Left ventricle myocardium inferior (tissue), 1 donor: Measurements from ENCODE around the gene WNT7A. TPM values are rescaled to one million over a fixed set of nuclear protein-coding genes. Genes with fewer than 3 reads are reported as not detected.
A peak's percentile ranks its signal among the peaks of the same experiment; 100 is the strongest.

Experiments
- DNase-seq: peaks from one replicate; pipeline ENCODE4 v3.0.0-alpha.2; 2020
- H3K27ac ChIP-seq: fragments of 200-600 bp; replicated peaks from 2 replicates; pipeline ENCODE4 v1.8.0; 2021
- H3K27me3 ChIP-seq: fragments of 200-600 bp; 2 replicates; pipeline ENCODE4 v1.8.0; 2021; ENCODE audit warnings: low read depth
- H3K36me3 ChIP-seq: fragments of 200-600 bp; 2 replicates; pipeline ENCODE4 v1.8.0; 2021
- H3K4me1 ChIP-seq: fragments of 200-600 bp; 2 replicates; pipeline ENCODE4 v1.8.0; 2021
- H3K4me3 ChIP-seq: fragments of 200-600 bp; 2 replicates; pipeline ENCODE4 v1.8.0; 2021; ENCODE audit warnings: mild to moderate bottlenecking, moderate library complexity
- H3K9me3 ChIP-seq: fragments of 200-600 bp; replicated peaks from 2 replicates; pipeline ENCODE4 v1.8.0; 2021
- intact Hi-C: fragments of 100-400 bp; cut with micrococcal nuclease; formaldehyde crosslinking; loops from one replicate; pipeline ENCODE4 v1.11.0; 2022
- total RNA-seq: library from RNA; stranded (reverse); fragmentation: NEBNext Ultra II Directional; extraction: Animal tissue kit (Norgen Biotek cat#: 25700); gene quantifications from one replicate; pipeline ENCODE4 v1.2.1, GENCODE V29; 2021
- TF ChIP-seq, protein P1 (sequence below): fragments of 200-600 bp; IDR thresholded peaks from 2 replicates; pipeline ENCODE4 v1.8.0; 2021; ENCODE audit warnings: antibody characterized with exemption, mild to moderate bottlenecking, borderline replicate concordance
- donor health status: DM: no; HTN: yes; CAD: no; lungs with severe emphysema.

Gene WNT7A
- total RNA-seq, 1 donor from 2014 or later: not detected

DNA sequence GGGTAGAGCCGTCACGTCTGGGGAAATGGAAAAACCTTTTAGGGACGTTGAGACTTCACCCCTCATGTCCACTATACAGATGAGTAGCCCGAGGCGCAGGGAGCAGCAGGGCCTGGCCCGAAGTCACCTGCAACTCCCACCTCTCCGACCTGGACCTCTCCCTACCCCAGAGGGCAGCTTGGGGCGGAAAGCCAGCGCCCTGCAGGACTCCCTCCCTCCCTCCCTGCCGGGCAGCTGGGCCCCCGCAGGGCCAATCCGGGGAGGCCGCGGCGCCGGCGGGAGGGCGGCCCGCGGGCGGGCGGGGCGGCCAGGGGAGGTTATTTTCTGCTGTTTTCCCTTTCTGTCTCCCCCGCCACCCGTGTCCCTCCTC, 2.0 kb downstream of the WNT7A start:
- Histone ChIP-seq H3K27me3 (peaks cover 100% of the 10 kb centered on the region), H3K4me3 (peak overlapping the region; percentile 50), H3K4me1 (peaks cover 31% of the 10 kb centered on the region), H3K27ac (no peak overlapping the region), H3K9me3 (peaks cover 5% of the 10 kb centered on the region), H3K36me3 (no peaks in the 10 kb centered on the region)
- no peak for DNase-seq
- intact Hi-C loops: no loop called here
- TF ChIP-seq, protein P1, sequence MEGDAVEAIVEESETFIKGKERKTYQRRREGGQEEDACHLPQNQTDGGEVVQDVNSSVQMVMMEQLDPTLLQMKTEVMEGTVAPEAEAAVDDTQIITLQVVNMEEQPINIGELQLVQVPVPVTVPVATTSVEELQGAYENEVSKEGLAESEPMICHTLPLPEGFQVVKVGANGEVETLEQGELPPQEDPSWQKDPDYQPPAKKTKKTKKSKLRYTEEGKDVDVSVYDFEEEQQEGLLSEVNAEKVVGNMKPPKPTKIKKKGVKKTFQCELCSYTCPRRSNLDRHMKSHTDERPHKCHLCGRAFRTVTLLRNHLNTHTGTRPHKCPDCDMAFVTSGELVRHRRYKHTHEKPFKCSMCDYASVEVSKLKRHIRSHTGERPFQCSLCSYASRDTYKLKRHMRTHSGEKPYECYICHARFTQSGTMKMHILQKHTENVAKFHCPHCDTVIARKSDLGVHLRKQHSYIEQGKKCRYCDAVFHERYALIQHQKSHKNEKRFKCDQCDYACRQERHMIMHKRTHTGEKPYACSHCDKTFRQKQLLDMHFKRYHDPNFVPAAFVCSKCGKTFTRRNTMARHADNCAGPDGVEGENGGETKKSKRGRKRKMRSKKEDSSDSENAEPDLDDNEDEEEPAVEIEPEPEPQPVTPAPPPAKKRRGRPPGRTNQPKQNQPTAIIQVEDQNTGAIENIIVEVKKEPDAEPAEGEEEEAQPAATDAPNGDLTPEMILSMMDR: no peak

DNA sequence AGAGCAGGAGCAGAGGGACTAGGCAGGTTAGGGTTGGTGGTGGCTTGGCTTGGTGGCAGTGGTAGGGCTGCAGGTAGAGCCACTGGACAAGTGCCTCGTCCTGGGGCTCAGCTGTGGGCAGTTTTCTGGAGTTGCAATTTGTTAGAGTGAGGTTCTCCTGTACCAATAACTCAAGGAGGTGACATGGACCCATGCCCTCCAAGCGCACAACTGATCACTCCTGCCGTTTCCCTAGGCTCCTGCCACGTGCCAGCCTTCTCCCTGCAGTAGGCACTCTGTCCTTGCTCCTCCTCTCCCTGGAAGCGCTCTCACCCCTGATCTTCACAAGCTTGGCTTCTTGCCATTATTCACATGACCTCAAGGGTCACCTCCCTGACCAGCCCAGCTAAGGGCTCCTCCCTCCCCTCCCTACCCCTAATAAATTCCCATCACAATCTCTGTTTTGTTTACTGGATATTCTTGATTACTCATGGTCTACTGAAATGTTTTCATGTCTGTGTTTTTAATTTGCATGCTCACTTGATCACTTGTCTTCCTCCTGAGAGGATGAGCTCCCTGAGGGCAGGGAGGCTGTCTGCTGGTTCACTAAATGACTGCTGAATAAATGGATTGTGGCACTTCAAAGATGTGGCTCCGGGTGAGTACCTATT, 3.3 kb downstream of the WNT7A start:
- Histone ChIP-seq H3K9me3 (no peaks in the 10 kb centered on the region), H3K27me3 (peaks cover 100% of the 10 kb centered on the region)

DNA sequence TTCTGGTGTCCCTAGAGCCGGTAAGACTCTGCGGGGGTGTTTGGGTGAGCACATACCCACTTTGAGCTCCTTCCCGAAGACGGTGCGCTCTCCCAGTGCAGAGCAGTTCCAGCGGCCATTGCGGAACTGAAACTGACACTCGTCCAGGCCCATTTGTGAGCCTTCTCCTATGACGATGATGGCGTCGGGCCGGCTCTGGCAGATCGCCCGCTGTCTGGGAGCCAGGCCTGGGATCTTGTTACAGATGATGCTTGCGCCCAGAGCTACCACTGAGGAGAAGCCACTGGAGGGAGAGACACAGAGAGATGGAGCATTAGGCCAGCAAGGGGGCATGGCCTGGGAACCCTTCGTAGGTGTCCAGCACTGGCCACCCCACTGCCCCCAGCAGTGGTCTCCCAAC, 5.0 kb downstream of the WNT7A start:
- DNase-seq: no peak
- Histone ChIP-seq H3K4me3 (no peak overlapping the region), H3K4me1 (peaks cover 21% of the 10 kb centered on the region), H3K9me3 (peaks cover 14% of the 10 kb centered on the region), H3K36me3 (no peaks in the 10 kb centered on the region), H3K27me3 (peaks cover 92% of the 10 kb centered on the region), H3K27ac (no peak overlapping the region)
- intact Hi-C loops: no loop called here
- TF ChIP-seq, protein P1: no peak

More for the DNA sequence above, 3.3 kb downstream of the WNT7A start:
- no peak for DNase-seq
- H3K4me3 ChIP-seq: no peak overlapping the region
- TF ChIP-seq, protein P1: no peak
- H3K27ac ChIP-seq: no peak overlapping the region
- intact Hi-C loops: no loop called here
- H3K36me3 ChIP-seq: no peaks in the 10 kb centered on the region
- H3K4me1 ChIP-seq: peaks cover 31% of the 10 kb centered on the region

DNA sequence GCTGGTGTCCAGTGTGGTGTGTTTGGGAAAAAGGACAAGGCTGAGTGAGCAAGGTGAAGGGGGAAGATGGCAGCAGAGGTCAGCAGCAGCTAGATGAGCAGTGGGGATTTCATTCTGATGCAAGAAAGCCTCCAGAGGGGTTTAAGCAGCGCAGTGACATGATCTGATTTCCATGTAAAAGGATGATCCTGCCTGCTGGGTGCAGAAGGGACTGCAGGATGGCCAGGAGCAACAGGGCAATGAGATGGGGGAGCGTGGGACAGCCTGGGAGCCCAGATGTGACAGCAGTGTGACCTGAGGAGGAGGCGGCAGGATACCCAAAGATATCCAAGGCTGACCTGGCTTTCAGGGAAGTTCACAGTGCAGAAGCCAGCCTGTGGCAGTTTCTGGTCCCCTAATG, 6.1 kb downstream of the WNT7A start:
- Histone ChIP-seq H3K4me3 (no peak overlapping the region), H3K27ac (no peak overlapping the region), H3K27me3 (peaks cover 81% of the 10 kb centered on the region), H3K9me3 (peaks cover 14% of the 10 kb centered on the region), H3K36me3 (no peaks in the 10 kb centered on the region), H3K4me1 (peaks cover 10% of the 10 kb centered on the region)
- no peak for DNase-seq
- TF ChIP-seq, protein P1: no peak
- intact Hi-C loops: no loop called here

DNA sequence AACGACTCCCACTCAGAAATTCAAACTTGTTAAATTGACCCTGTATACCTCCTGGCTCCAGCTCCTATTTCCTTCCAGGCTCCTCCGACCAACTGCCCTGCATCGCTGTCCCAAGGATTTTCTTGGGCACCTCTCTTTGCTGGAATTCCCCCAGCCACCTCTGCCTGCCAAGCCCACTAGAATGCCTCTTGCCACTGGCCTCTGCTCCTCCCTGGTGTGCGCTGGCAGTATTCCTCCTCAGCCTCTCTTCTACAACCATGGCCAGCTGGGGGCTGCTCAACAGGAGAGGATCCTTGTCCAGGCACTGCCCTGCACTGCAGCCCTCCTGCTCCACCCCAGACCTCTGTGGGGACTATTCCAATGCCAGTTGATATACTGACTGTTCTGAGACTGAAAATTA, 7.4 kb downstream of the WNT7A start:
- no peak for DNase-seq
- no peak overlapping the region for H3K4me3 ChIP-seq
- intact Hi-C loops: no loop called here
- peaks cover 75% of the 10 kb centered on the region for H3K27me3 ChIP-seq
- H3K27ac ChIP-seq: no peak overlapping the region
- TF ChIP-seq, protein P1: no peak
- H3K4me1 ChIP-seq: no peaks in the 10 kb centered on the region
- peaks cover 14% of the 10 kb centered on the region for H3K9me3 ChIP-seq
- H3K36me3 ChIP-seq: no peaks in the 10 kb centered on the region
